Measurements from ENCODE around the gene RALBP1.

RALBP1 gene

DNA sequence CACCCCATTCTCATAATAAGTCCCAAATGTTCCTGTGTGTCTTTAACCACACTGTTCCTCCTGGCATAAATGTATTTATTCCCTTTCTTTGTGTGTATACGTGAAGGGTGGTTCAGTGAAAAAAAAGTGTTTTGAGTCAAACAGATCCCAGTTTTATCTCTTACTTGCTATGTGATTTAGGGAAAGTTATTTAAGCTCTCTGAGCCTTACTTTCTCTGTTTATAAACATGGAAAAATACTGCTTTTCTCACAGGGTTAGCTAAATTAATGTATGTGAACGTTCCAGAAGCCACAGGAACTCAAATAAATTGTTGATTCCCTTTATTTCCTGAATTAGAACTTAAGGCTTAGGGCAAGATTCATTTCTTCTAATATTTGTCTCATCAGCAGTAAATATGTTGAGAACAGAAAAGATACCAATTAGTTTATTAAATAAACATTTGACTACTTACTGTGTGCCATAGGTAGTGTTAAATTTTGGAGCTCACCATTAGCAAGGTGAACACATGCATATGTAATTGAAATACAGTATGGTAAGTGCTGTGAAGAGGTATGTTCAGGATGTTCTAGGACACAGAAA lies 33.2 kb downstream of the RALBP1 start:
- DNase-seq (ENCODE audit: low read depth), result no peak

DNA sequence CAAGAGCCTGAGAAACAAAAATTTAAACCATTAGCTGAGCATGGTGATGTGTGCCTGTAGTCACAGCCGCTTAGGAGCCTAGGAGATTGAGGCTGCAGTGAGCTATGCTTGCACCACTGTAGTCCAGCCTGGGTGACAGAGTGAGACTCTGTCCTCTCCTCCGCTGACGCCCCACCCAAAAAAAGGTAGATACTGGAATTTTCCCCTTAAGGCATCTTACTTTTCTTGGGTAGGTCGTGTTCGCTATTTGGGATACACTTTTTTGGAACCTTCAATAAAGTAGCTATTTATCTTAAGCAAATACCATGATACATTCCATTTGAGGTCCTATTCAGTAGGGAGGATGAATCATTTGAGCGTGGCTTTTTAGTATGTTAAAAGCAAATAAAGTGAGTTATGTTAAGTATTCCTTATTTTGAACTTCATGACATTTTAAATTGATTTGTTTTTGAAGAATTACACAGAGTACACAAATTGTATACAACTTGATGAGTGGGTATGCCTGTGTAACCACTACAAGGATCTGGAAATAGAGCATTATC lies 38.7 kb downstream of the RALBP1 start:
- DNase-seq (ENCODE audit: low read depth), result no peak

DNA sequence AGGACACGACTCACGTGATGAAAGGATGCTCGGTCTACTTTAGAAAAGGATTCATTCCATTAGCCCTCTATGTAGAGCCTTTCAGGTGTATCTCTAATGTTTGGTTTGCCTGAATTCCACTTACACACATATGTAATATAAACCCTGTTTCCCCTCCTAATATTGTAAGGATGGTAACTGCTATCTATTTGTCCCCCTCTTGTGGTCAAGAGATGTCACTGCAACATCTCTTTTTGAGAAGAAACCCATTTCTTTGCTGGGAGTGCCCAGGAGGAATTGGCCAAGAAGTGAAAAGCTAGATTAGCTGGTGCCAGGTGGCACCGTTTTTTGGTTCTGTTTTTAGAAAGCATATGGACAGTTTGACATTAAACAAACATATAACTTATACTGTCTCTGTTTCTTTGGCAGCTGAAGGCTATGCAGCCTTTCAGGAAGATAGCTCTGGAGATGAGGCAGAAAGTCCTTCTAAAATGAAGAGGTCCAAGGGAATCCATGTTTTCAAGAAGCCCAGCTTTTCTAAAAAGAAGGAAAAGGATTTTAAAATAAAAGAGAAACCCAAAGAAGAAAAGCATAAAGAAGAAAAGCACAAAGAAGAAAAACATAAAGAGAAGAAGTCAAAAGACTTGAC lies 41.2 kb downstream of the RALBP1 start:
- no peak for DNase-seq (ENCODE audit: low read depth)

DNA sequence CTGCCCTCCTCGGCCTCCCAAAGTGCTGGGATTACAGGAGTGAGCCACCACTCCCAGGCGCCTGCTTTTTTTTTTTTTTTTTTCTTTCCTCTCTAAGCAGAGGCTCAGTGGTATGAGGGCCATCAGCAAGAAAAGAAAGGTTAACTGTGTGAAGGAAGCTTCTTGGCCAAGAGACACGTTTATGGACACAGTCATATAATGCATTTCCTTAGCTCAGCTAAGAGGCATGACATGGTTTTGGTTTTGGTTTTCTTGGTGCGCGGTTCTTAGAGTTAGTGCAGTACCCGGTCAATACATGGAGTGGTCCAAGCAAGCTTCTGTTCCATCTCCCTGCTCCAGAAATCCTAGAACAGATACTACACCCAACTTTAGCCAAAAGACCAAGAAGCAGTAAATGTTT lies 42.6 kb downstream of the RALBP1 start:
- no peak for DNase-seq (ENCODE audit: low read depth)

DNA sequence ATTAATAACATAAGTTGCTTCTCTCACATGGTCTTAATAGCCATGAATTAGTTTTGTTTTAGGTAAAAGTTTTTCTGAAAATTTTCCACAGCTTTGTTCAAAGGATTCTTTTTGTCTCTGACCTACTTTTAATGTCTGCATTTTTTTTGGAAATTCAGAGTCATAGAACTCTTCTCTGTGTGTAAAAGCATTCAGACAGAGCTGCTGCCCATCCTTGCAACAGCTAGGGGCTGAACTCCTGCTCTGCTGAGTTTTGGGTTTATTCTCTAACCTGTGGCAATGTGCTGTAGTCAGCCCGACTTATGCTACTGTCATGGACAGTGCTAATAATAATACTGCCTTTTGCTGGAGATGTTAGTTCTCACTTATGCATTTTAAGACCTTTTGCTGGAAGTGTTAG lies 44.1 kb downstream of the RALBP1 start:
- no peak for DNase-seq (ENCODE audit: low read depth)

DNA sequence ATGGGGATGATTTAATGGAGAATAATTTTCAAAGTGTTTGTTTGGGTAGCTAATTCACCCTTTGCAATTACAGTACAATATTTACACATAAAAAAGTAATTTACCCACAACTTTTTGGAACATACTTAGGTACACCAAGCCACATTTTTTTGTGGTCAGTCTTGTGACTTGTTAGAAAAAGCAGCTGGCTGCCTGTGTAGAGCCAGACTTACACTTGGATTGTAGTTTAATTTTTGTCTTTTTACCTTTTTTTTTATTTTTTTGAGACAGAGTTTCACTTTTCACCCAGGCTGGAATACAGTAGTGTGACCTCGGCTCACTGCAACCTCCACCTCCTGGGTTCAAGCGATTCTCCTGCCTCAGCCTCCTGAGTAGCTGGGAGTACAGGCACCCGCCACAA lies 45.4 kb downstream of the RALBP1 start:
- no peak for DNase-seq (ENCODE audit: low read depth)

DNA sequence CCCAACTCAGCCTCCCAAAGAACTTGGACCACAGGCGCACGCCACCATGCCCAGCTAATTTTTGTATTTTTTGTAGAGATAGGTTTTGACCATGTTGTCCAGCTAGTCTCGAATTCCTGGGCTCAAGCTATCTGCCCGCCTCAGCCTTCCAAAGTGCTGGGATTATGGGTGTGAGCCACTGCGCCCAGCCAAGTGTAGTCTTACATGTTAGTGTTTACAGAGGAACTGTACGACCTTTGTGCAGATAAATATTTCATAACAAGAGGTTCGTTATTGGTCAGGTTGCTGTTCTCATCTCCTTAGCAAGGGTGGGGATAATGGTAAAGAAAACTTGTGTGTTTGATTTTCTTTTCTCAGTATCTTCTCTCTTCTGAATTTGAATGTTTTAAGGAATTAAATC lies 46.5 kb downstream of the RALBP1 start:
- no peak for DNase-seq (ENCODE audit: low read depth)

DNA sequence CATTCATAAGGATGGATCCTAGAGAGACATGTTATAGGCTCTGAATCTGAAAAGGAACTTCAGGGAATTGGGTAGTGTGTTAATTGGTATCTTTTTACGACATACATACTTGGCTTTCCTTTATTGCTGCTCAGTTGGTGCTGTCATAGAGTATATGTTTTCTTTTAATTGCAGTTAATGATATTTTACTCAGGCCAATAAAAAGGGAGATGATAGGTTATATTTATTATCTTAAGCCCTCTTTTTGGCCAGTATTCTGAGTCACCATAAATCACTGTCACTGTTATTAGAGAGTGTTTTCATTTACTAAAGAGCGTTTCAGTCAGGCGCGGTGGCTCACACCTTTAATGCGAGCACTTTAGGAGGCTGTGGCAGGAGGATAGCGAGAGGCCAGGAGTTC lies 47.6 kb downstream of the RALBP1 start:
- DNase-seq (ENCODE audit: low read depth), result no peak

DNA sequence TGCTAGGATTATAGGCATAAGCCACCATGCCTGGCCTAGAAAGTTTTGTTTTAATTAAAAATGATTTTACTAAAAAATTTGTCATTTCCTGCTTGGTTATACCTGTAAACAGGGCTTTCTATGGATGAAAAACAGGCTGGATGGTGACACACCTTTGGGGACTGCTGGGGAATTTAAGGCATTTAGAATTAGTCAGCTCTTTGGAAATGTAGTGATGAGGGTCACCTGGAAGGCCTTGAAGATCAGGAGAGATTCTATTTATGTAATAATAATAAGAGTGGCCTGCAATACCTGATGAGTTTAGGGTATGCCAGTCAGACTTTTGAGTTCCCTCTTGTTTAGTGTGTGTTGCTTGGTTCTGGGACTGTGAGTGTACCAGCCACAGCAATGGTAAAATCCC lies 51.1 kb downstream of the RALBP1 start:
- no peak for DNase-seq (ENCODE audit: low read depth)

DNA sequence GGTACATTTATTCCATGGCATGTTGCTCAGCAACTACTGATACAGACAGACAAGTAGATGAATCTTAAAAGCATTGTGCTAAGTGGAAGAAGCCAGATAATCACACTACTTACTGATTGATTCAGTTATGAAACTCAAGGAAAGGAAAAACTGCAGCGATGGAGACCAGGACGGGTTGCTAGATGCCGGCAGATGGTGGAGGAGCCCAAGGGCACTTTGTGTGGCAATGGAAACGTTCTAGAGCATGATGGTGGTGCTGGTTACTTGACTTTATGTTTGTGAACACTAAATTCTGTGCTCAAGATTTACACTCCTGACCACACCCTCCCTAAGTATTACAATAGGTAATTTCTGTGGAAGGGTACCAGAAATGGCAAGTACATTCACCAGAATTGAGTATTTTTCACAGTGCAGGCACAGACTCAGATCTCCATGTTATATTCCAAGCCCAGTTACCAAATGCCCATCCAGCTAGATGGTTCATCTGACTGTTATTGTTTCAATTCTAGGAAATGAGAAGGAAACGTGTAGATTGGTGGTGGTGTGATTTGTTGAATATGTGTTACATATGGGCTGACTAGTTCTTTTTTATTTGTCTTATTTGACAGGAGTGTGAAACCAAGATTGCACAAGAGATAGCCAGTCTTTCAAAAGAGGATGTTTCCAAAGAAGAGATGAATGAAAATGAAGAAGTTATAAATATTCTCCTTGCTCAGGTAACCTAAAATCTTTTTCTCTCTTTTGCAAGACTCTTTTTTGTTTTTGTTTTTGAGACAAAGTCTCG lies 55.1 kb downstream of the RALBP1 start:
- no peak for DNase-seq (ENCODE audit: low read depth)

DNA sequence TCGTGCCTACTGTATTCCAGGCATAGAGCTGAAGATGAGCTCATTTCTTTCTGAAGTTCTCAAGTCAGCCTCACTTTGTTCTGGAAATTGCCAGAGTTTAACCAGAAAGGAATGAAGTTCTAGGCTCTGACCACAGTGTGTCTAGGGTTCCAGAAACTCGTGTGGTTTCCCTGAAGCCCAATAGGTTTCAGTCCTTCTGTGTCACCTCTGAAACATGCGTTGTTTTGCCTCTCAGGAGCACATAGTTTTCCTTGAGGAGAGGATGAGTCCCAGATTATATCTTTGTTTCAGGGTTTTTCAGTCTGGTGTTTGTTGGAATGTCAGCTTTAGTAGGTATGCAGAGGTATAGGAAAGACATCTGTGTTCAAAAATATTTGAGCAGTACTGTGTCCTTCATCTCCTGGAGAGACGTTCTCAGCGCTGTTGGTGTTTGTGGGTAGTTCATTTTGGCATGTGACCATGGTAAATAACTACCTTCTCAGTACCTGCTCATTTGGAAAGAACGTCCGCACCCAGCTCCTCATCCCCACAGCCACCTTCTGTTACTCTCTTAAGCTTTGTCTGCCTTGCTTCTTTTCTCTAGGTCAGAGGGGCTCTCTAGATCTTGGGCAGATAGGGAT lies 56.6 kb downstream of the RALBP1 start:
- DNase-seq (ENCODE audit: low read depth), result no peak

DNA sequence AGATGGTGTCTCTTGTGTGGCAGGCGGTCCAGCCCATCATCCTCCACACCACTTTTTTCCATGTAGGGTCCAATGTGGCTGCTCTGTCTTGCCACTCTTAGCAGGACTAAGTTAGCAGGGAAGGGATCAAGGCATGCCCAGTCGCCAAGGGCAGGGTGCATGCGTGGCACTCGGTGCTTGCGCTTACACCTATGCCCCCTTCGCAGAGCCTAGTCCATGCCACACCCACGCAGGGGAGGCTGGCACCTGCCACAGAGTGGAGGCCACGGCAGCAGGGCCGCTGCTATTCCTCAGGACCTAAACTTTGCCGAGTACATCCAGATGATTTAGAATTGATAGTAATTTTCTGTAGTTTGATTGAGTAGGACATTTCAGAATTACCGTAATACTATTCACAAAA lies 59.5 kb downstream of the RALBP1 start:
- DNase-seq (ENCODE audit: low read depth), result no peak

DNA sequence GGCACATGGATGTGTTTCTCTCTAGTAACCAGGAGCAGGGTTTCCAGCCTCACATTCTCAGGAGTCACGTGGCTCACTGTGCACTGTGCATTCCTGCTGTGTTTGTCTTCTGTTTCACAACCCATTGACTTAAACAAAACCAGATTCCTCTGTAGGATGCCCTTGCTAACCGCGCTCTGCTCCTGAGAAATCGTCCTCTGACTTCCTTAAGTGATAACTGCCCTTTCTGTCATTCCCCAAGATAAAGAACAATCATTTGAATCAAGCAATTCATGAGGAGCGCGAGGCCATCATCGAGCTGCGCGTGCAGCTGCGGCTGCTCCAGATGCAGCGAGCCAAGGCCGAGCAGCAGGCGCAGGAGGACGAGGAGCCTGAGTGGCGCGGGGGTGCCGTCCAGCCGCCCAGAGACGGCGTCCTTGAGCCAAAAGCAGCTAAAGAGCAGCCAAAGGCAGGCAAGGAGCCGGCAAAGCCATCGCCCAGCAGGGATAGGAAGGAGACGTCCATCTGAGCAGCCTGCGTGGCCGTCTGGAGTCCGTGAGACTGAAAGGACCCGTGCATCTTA lies 60.2 kb downstream of the RALBP1 start:
- no peak for DNase-seq (ENCODE audit: low read depth)

DNA sequence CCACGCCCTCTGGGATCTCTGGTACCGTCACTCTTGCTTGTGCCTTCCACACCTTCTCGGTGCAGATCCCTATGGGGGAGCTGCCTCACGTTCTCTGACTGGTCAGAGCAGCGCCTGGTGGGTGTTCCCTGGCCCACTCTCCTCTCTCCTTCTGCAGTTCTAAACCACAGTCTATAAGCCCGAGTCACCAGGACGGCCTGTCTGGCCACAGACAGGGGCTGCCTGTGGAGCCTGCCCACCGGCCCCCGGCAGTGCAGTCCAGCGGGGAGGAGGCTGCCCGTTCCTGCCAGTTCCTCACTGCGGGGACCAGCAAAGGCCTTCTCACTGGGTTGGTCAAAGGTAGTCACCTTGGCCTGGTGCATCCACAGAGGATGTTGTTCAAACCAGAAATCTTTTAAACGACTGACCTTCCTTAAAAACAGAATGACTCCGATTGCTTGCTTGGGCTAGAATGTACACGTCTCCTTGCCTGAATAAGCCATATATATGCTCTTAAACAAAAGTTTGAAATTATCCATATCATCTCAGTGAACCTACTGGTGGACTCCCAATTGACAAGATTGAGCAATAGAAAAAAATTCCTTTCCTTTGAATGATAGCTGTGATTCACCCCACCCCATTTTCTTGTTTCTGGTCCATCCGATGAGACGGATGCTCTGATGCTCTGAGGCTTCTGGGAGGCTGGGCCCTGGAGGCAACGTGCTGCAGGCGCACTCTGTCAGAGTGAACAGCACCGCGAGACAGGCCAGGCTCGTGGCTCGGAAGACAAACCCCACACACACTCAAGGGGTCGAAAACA lies 61.2 kb downstream of the RALBP1 start:
- DNase-seq (ENCODE audit: low read depth), result no peak

DNA sequence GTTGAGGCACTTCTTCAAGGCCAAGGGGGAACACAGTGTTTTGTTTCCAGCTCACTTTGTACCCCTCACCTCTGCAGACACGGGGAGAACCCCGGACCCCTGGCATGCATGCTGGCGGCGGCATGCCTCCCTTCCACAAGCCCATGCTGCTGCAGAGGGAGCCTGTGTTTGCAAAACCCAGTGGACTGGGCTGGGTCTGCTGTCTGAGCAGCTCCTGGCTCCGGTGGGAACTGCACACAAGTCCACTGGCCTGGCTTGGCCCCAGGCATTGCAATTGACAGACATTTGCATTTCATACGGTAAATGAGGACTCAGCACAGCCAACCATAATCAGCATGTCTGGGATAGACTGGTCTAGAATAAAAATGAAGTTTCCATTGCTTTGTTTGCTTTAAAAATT lies 62.4 kb downstream of the RALBP1 start:
- no peak for DNase-seq (ENCODE audit: low read depth)

DNA sequence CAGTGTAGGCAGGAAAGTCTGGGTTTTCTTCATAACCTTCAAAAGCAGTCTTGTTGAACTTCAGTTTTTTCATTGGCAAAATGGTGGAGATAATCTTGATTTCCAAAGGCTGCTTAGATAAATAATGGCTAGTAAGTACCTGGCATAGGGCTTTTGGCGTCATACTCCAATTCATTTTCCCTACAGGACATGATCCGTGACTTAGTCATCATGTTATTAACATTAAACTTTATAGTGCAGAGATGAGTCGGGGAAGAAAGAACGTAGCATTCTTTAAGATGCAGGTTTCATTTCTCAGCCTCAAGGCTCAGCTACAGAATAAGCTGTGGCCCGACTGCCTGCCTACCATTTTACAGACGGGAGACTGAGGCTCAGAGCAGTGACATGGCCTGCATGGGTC lies 64.0 kb downstream of the RALBP1 start:
- DNase-seq (ENCODE audit: low read depth), result no peak

DNA sequence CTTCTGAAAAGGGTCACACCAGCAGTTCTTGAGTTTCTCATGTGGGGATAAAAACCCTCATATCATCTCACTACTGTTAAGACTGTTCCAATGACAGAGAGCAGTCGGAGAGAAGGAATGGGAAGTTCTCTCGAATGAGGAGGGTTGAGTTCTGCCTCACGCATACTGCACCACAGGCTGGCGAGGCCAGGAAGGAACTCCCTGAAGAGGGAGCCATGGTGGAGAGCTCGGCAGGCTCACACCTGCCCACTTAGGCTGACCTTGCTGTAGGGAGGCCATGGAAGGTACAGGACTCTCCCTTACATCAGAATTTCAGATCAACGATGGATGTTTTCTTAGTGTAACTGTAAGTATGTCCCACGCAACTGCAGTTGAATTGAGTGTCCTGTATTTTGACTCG lies 64.6 kb downstream of the RALBP1 start:
- DNase-seq (ENCODE audit: low read depth), result no peak

DNA sequence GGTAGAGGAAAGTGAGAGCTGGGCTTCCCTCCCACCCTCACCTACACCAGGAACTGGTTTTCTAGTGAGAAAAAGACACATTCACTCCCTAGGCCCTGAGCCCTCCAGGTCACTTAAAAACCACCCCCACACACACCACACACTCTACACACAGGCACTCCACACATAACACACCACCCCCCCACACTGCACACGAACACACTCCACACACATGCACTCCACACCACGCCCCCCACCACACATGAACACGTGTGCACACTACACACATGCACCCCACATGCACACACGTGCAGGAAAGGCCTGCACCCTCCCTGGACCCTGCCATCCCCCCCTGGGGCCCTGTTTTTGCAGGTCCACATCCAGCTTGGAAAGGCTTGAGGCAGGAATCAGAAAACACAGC lies 67.6 kb downstream of the RALBP1 start:
- DNase-seq (ENCODE audit: low read depth), result no peak

DNA sequence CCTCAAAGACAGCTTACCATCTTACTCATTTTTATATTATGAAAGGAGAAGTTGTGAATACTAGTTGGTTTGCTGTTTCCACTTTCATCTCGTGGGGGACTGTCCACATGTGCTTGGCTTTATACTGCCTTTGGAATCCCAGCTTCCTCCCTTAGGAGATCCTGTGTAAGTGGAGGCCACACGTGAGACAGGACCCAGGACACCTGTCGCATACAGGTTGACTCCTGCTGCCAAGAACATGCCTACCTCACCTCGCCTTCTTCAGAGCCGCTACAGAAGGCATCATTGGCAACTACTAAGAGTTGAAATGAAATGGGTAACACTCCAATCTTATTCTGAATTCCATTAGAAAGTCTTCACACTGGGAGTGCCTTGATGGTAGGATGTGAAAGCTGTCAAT lies 69.7 kb downstream of the RALBP1 start:
- no peak for DNase-seq (ENCODE audit: low read depth)

DNA sequence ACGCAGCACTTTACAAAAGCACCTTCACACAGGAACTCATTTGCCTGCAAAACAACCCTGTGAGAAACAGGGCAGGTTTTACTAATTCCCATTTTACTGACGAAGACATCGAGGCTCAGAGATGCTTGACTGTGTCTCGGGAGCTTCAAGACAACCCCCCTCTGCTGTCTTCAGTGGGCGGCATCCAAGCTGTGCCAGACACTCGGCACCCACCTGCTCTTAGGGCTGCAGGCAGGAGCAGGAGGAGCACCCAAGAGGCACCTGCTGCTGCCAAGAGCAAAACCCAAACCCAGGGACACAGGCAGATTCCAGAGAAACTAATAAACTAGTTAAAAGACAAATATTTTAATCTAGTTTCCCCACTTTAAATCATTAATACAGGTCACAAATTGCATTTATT lies 71.2 kb downstream of the RALBP1 start:
- no peak for DNase-seq (ENCODE audit: low read depth)

DNA sequence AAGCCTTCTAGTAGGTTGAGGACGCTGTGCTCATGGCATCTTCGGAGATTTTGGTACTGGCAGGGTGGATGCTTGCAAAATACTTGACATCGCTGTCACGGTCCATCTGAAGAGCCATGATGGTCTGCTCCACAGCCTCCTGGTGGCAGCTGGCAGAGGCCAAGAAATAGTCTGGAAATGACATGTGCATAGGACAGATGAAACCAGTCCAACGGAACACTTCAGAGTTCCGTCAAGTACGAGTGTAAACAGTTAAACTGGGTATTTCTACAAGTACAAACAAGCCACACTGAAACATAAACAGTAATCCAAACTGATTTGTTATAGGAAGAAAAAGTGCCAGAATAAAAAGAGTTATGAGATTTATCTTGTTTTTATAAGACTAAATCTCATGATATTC lies 72.5 kb downstream of the RALBP1 start:
- DNase-seq (ENCODE audit: low read depth), result no peak

DNA sequence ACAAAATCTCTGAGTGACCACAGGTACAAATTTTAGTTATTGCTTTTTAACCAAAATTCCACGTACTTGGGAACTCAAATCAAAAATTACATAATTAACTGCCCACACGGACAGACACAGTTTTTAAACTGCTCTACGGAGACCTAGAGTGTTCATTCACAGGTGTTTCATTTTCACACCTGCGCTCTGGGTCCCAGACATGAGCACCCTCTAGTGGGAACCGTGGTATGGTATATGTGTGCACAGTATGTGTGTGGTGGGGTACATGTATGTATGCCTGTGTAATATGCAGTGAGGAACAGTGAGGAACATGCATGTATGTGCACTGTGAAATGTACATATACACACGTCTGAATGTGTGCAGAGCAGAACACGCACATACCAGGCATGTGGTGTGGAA lies 74.1 kb downstream of the RALBP1 start:
- DNase-seq (ENCODE audit: low read depth), result no peak
